ENCODE results near the gene IL22RA2. TPM values are rescaled to one million over a fixed set of nuclear protein-coding genes. Genes with fewer than 3 reads are reported as not detected.
A peak's percentile ranks its signal among the peaks of the same experiment; 100 is the strongest.

The IL22RA2 gene
- total and polyA plus RNA-seq, 2 of the 13 experiments (the other 11 are each of a cell fraction or from before 2014, with no cell fraction given), result not detected

GRCh38 chr6:137218917-137219663 is 45.6 kb upstream of the IL22RA2 start, which contains the start of gene IFNGR1 (continued):
- TF ChIP-seq HOXA9 (CRISPR knock-in tag; IDR thresholded peaks at IDR 0.05; ENCODE audit: borderline replicate concordance) (0 out of 2 replicates have a peak, but pooled peaks have one; percentile 64), RBM39 (IDR thresholded peaks at IDR 0.05; ENCODE audit: low read depth, low read length, poor library complexity, severe bottlenecking) (peak; percentile 96), IRX3 (CRISPR knock-in tag; IDR thresholded peaks at IDR 0.05; ENCODE audit: borderline replicate concordance, low read depth) (no peak), NFKB2 (CRISPR knock-in tag; IDR thresholded peaks at IDR 0.05; ENCODE audit: borderline replicate concordance) (peak; percentile 98; the same call in 1 of the 2 replicates), MLLT10 (CRISPR knock-in tag; IDR thresholded peaks at IDR 0.05) (no peak), ZNF441 (CRISPR knock-in tag; IDR thresholded peaks at IDR 0.05; ENCODE audit: borderline replicate concordance) (peak; percentile 78), NFRKB (IDR thresholded peaks at IDR 0.05) (no peak), TBL1XR1 (IDR thresholded peaks at IDR 0.05; ENCODE audit: borderline replicate concordance, low read length, partially characterized antibody) (peak; percentile 48), AHR (CRISPR knock-in tag; IDR thresholded peaks at IDR 0.05) (peak; percentile 90; the same call in 1 of the 2 replicates), MYC (CRISPR knock-in tag; IDR thresholded peaks at IDR 0.05; ENCODE audit: borderline replicate concordance) (peak; percentile 81), ATF2 (CRISPR knock-in tag; IDR thresholded peaks at IDR 0.05) (peak; percentile 94), TRIM24 (CRISPR knock-in tag; IDR thresholded peaks at IDR 0.05) (no peak)
- TF ChIP-seq, protein P1, sequence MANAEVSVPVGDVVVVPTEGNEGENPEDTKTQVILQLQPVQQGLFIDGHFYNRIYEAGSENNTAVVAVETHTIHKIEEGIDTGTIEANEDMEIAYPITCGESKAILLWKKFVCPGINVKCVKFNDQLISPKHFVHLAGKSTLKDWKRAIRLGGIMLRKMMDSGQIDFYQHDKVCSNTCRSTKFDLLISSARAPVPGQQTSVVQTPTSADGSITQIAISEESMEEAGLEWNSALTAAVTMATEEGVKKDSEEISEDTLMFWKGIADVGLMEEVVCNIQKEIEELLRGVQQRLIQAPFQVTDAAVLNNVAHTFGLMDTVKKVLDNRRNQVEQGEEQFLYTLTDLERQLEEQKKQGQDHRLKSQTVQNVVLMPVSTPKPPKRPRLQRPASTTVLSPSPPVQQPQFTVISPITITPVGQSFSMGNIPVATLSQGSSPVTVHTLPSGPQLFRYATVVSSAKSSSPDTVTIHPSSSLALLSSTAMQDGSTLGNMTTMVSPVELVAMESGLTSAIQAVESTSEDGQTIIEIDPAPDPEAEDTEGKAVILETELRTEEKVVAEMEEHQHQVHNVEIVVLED (CRISPR knock-in tag; IDR thresholded peaks at IDR 0.05; ENCODE audit: borderline replicate concordance), result peak; percentile 87
- TF ChIP-seq, protein P2, sequence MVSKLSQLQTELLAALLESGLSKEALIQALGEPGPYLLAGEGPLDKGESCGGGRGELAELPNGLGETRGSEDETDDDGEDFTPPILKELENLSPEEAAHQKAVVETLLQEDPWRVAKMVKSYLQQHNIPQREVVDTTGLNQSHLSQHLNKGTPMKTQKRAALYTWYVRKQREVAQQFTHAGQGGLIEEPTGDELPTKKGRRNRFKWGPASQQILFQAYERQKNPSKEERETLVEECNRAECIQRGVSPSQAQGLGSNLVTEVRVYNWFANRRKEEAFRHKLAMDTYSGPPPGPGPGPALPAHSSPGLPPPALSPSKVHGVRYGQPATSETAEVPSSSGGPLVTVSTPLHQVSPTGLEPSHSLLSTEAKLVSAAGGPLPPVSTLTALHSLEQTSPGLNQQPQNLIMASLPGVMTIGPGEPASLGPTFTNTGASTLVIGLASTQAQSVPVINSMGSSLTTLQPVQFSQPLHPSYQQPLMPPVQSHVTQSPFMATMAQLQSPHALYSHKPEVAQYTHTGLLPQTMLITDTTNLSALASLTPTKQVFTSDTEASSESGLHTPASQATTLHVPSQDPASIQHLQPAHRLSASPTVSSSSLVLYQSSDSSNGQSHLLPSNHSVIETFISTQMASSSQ (IDR thresholded peaks at IDR 0.05; ENCODE audit: low read depth), result no peak
- TF ChIP-seq, protein P2 (CRISPR knock-in tag; IDR thresholded peaks at IDR 0.05; ENCODE audit: borderline replicate concordance), result peak; percentile 66
- TF ChIP-seq, protein P3, sequence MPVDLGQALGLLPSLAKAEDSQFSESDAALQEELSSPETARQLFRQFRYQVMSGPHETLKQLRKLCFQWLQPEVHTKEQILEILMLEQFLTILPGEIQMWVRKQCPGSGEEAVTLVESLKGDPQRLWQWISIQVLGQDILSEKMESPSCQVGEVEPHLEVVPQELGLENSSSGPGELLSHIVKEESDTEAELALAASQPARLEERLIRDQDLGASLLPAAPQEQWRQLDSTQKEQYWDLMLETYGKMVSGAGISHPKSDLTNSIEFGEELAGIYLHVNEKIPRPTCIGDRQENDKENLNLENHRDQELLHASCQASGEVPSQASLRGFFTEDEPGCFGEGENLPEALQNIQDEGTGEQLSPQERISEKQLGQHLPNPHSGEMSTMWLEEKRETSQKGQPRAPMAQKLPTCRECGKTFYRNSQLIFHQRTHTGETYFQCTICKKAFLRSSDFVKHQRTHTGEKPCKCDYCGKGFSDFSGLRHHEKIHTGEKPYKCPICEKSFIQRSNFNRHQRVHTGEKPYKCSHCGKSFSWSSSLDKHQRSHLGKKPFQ (CRISPR knock-in tag; IDR thresholded peaks at IDR 0.05; ENCODE audit: insufficient replicate concordance), result peak; percentile 78
- TF ChIP-seq, protein P4, sequence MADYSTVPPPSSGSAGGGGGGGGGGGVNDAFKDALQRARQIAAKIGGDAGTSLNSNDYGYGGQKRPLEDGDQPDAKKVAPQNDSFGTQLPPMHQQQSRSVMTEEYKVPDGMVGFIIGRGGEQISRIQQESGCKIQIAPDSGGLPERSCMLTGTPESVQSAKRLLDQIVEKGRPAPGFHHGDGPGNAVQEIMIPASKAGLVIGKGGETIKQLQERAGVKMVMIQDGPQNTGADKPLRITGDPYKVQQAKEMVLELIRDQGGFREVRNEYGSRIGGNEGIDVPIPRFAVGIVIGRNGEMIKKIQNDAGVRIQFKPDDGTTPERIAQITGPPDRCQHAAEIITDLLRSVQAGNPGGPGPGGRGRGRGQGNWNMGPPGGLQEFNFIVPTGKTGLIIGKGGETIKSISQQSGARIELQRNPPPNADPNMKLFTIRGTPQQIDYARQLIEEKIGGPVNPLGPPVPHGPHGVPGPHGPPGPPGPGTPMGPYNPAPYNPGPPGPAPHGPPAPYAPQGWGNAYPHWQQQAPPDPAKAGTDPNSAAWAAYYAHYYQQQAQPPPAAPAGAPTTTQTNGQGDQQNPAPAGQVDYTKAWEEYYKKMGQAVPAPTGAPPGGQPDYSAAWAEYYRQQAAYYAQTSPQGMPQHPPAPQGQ (CRISPR knock-in tag; IDR thresholded peaks at IDR 0.05; ENCODE audit: borderline replicate concordance), result 0 out of 2 replicates have a peak, but pooled peaks have one; percentile 41

Measured in HepG2 (cell line).